Astrocyte of the spinal cord (primary cell): ENCODE data around the gene RERE.

Source experiments
- DNase-seq: peaks from one replicate; pipeline ENCODE4 v3.0.0; 2011; ENCODE audit warnings: low read depth, low spot score
- H3K4me3 ChIP-seq: 2 replicates; pipeline ENCODE4 v1.5.1; 2011; ENCODE audit warnings: low read depth, mild to moderate bottlenecking, low read length, moderate library complexity
- CTCF ChIP-seq: IDR thresholded peaks from 2 replicates; pipeline ENCODE4 v1.5.1; 2012; ENCODE audit warnings: low read depth, mild to moderate bottlenecking, low read length, inconsistent platforms
- in situ Hi-C: cut with HindIII; loops from 2 replicates; pipeline ENCODE4 v1.10.0; 2017; ENCODE audit warnings: low sequenced_read_pairs

RERE gene

GRCh38 chr1:8354038-8354437 is 463.4 kb downstream of the RERE start:
- in situ Hi-C loops, result no loop called here
- no peak for DNase-seq
- no peak overlapping the region for H3K4me3 ChIP-seq
- TF ChIP-seq CTCF, result no peak

- TF ChIP-seq CTCF, result no peak
- no peak overlapping the region for H3K4me3 ChIP-seq
- DNase-seq, result no peak
- in situ Hi-C loops, result no loop called here
Observed at GRCh38 chr1:8352886-8353785, 464.3 kb downstream of the RERE start.

GRCh38 chr1:8352471-8352845 is 465.0 kb downstream of the RERE start:
- in situ Hi-C loops, result no loop called here
- no peak overlapping the region for H3K4me3 ChIP-seq
- no peak for DNase-seq
- TF ChIP-seq CTCF, result no peak

- TF ChIP-seq CTCF, result peak; percentile 86
- in situ Hi-C loops, result no loop called here
- no peak for DNase-seq
Observed at GRCh38 chr1:8351693-8352470, 465.6 kb downstream of the RERE start.

GRCh38 chr1:8350914-8351684 is 466.3 kb downstream of the RERE start:
- in situ Hi-C loops, result no loop called here
- TF ChIP-seq CTCF, result no peak
- no peak for DNase-seq
- H3K4me3 ChIP-seq, result no peak overlapping the region

More at GRCh38 chr1:8351693-8352470, 465.6 kb downstream of the RERE start:
- H3K4me3 ChIP-seq, result no peak overlapping the region

- no peak for TF ChIP-seq CTCF
- in situ Hi-C loops, result no loop called here
- H3K4me3 ChIP-seq, result no peak overlapping the region
- DNase-seq, result no peak
Observed at GRCh38 chr1:8349961-8350360, 467.5 kb downstream of the RERE start.
